ENCODE results near the gene STAG1. TPM values are rescaled to one million over a fixed set of nuclear protein-coding genes. Genes with fewer than 3 reads are reported as not detected.
"Not testable (repeated sequence)": the region's sequence is repeated elsewhere in the genome, so short reads cannot be mapped to it uniquely, and the experiment has no call there.

Gene STAG1
- total RNA-seq, 1 donor from 2014 or later, result 53.9 TPM

DNA sequence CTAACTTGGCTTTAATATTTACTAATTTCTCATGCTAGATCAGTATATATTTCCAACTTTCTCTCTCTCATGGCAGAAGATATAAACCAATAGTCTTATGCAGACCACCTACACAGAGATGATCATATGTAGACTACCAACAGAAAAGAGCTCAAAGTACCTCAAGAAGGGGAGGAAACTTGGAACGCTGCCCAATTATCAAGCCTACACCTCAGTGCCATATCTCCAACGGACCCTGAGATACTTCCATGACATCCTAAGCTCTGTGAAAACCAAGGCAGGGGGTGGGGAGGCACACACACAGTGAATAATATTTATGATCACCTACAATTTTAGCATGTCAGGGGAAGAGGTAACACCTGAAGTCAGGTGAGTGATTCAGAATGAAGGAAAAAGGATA lies 100.6 kb downstream of the STAG1 start:
- no peak overlapping the region for H3K4me3 Mint-ChIP-seq (ENCODE audit: unreplicated experiment)
- no peaks in the 10 kb centered on the region for H3K27me3 Mint-ChIP-seq (ENCODE audit: unreplicated experiment)
- TF ChIP-seq, protein P1, sequence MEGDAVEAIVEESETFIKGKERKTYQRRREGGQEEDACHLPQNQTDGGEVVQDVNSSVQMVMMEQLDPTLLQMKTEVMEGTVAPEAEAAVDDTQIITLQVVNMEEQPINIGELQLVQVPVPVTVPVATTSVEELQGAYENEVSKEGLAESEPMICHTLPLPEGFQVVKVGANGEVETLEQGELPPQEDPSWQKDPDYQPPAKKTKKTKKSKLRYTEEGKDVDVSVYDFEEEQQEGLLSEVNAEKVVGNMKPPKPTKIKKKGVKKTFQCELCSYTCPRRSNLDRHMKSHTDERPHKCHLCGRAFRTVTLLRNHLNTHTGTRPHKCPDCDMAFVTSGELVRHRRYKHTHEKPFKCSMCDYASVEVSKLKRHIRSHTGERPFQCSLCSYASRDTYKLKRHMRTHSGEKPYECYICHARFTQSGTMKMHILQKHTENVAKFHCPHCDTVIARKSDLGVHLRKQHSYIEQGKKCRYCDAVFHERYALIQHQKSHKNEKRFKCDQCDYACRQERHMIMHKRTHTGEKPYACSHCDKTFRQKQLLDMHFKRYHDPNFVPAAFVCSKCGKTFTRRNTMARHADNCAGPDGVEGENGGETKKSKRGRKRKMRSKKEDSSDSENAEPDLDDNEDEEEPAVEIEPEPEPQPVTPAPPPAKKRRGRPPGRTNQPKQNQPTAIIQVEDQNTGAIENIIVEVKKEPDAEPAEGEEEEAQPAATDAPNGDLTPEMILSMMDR (IDR thresholded peaks at IDR 0.05), result no peak
- peaks cover 8% of the 10 kb centered on the region for H3K4me1 Mint-ChIP-seq (ENCODE audit: unreplicated experiment)
- peaks cover 19% of the 10 kb centered on the region for H3K36me3 Mint-ChIP-seq (ENCODE audit: unreplicated experiment)
- DNase-seq (ENCODE audit: extremely low spot score, unreplicated experiment), result no peak
- peaks cover 24% of the 10 kb centered on the region for H3K9me3 Mint-ChIP-seq (ENCODE audit: unreplicated experiment)
- no peak overlapping the region for H3K27ac Mint-ChIP-seq (ENCODE audit: unreplicated experiment)

DNA sequence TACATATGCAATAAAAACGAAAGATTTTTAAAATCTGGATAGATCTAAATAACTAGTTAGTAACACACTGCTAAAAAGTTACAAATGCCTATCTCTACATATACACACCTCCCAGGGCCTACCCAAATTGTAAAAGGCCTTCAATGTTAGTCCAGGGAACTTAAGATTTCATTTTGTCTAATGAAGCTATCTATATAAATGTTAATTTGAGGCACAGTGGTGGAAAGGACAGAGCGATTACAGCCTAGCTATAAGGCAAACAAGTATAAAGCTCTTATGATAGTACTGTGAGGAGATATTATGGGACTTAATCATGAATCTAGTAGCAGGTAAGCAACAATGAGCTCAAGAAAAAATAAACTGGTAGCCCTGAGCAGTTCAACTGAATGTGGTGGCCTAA lies 101.7 kb downstream of the STAG1 start:
- TF ChIP-seq, protein P1 (IDR thresholded peaks at IDR 0.05), result no peak
- peaks cover 8% of the 10 kb centered on the region for H3K4me1 Mint-ChIP-seq (ENCODE audit: unreplicated experiment)
- H3K27ac Mint-ChIP-seq (ENCODE audit: unreplicated experiment), result no peak overlapping the region
- peaks cover 24% of the 10 kb centered on the region for H3K9me3 Mint-ChIP-seq (ENCODE audit: unreplicated experiment)
- DNase-seq (ENCODE audit: extremely low spot score, unreplicated experiment), result no peak
- no peaks in the 10 kb centered on the region for H3K27me3 Mint-ChIP-seq (ENCODE audit: unreplicated experiment)
- peaks cover 19% of the 10 kb centered on the region for H3K36me3 Mint-ChIP-seq (ENCODE audit: unreplicated experiment)
- no peak overlapping the region for H3K4me3 Mint-ChIP-seq (ENCODE audit: unreplicated experiment)

DNA sequence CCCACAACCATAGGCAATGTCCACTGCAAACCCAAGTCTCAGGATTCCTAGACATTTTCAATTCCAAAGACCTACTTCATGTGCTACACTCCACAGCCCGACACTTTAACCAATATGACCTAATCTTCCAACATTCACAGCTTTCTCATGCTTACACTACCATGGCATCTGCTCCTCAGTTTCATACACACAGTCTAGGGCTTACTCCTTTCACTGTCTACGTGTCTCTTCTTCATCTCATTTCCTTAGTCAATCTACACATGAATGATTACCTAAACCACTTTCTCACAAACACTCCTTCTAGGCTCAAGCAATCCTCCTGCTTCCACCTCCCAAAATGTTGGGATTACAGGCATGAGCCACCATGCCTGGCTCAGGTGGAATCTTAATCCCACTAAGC lies 106.3 kb downstream of the STAG1 start:
- TF ChIP-seq, protein P1 (IDR thresholded peaks at IDR 0.05), result no peak
- Mint-ChIP-seq H3K4me1 (ENCODE audit: unreplicated experiment) (peaks cover 11% of the 10 kb centered on the region), H3K27ac (ENCODE audit: unreplicated experiment) (no peak overlapping the region), H3K27me3 (ENCODE audit: unreplicated experiment) (no peaks in the 10 kb centered on the region), H3K4me3 (ENCODE audit: unreplicated experiment) (no peak overlapping the region), H3K9me3 (ENCODE audit: unreplicated experiment) (no peaks in the 10 kb centered on the region), H3K36me3 (ENCODE audit: unreplicated experiment) (no peaks in the 10 kb centered on the region)
- DNase-seq (ENCODE audit: extremely low spot score, unreplicated experiment), result no peak

DNA sequence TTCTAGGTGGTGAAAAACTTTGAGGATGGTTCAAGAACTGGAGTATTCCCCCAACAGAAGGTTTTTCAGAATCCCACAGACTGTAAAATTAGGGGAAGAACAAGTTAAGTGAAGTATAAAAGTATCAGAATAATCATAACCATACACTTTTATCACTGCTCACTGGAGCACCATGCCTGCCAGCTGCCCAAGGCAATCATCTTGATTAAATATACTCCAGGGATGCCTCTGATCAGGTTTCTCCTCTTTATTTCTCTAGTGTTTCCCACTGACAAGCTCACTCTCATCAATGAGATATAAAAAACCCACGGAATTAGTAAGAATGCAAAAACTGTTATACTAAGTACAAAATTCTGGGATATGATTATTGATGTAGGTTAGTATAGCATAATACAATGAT lies 108.0 kb downstream of the STAG1 start:
- H3K4me3 Mint-ChIP-seq (ENCODE audit: unreplicated experiment), result no peak overlapping the region
- no peak for DNase-seq (ENCODE audit: extremely low spot score, unreplicated experiment)
- no peak overlapping the region for H3K27ac Mint-ChIP-seq (ENCODE audit: unreplicated experiment)
- TF ChIP-seq, protein P1 (IDR thresholded peaks at IDR 0.05), result no peak
- H3K4me1 Mint-ChIP-seq (ENCODE audit: unreplicated experiment), result peaks cover 20% of the 10 kb centered on the region
- no peaks in the 10 kb centered on the region for H3K27me3 Mint-ChIP-seq (ENCODE audit: unreplicated experiment)
- no peaks in the 10 kb centered on the region for H3K9me3 Mint-ChIP-seq (ENCODE audit: unreplicated experiment)
- H3K36me3 Mint-ChIP-seq (ENCODE audit: unreplicated experiment), result no peaks in the 10 kb centered on the region

DNA sequence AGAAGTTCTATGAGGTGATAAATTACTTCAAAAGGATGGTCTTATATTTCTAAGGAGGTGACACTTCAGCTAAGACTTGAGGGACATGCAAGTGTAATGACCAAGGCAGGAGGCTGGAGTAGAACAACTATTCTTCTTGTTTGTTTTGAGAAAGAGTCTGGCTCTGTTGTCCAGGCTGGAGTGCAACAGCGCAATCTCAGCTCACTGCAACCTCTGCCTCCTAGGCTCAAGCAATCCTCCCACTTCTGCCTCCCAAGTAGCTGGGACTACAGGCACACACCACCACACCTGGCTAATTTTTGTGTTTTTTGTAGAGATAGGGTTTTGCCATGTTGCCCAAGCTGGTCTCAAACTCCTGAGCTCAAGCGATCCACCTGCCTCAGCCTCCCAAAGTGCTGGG lies 108.8 kb downstream of the STAG1 start:
- not testable (repeated sequence) for H3K27me3 Mint-ChIP-seq (ENCODE audit: unreplicated experiment); H3K9me3 Mint-ChIP-seq (ENCODE audit: unreplicated experiment); H3K4me3 Mint-ChIP-seq (ENCODE audit: unreplicated experiment); H3K27ac Mint-ChIP-seq (ENCODE audit: unreplicated experiment); H3K36me3 Mint-ChIP-seq (ENCODE audit: unreplicated experiment); DNase-seq (ENCODE audit: extremely low spot score, unreplicated experiment)
- H3K4me1 Mint-ChIP-seq (ENCODE audit: unreplicated experiment), result peaks cover 26% of the 10 kb centered on the region

DNA sequence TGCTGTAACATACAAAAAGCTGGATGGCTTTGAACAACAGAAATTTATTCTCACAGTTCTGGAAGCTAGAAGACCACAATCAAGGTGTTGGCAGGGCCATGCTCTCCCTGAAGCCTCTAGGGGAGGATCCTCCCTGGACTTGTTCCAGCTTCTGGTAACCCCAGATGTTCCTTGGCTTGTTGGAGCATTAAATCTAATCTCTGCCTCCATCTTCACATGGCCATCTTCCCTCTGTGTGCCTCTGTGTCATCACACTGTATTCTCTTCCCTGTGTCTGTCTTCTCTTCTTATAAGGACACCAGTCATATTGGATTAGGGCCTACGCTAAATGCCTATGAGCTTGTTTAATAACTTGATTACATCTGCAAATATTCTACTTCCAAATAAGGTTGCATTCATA lies 109.5 kb downstream of the STAG1 start:
- no peak overlapping the region for H3K4me3 Mint-ChIP-seq (ENCODE audit: unreplicated experiment)
- no peaks in the 10 kb centered on the region for H3K9me3 Mint-ChIP-seq (ENCODE audit: unreplicated experiment)
- TF ChIP-seq, protein P1 (IDR thresholded peaks at IDR 0.05), result no peak
- H3K27me3 Mint-ChIP-seq (ENCODE audit: unreplicated experiment), result no peaks in the 10 kb centered on the region
- no peak for DNase-seq (ENCODE audit: extremely low spot score, unreplicated experiment)
- no peak overlapping the region for H3K27ac Mint-ChIP-seq (ENCODE audit: unreplicated experiment)
- peaks cover 26% of the 10 kb centered on the region for H3K4me1 Mint-ChIP-seq (ENCODE audit: unreplicated experiment)
- H3K36me3 Mint-ChIP-seq (ENCODE audit: unreplicated experiment), result no peaks in the 10 kb centered on the region
